ENCODE results near the gene RASSF7. TPM values are rescaled to one million over a fixed set of nuclear protein-coding genes. Genes with fewer than 3 reads are reported as not detected.
A peak's percentile ranks its signal among the peaks of the same experiment; 100 is the strongest.

The RASSF7 gene
- total and polyA plus RNA-seq, 7 donors, result 0.65 to 1.4 (median 0.92) TPM; not detected in 1

DNA sequence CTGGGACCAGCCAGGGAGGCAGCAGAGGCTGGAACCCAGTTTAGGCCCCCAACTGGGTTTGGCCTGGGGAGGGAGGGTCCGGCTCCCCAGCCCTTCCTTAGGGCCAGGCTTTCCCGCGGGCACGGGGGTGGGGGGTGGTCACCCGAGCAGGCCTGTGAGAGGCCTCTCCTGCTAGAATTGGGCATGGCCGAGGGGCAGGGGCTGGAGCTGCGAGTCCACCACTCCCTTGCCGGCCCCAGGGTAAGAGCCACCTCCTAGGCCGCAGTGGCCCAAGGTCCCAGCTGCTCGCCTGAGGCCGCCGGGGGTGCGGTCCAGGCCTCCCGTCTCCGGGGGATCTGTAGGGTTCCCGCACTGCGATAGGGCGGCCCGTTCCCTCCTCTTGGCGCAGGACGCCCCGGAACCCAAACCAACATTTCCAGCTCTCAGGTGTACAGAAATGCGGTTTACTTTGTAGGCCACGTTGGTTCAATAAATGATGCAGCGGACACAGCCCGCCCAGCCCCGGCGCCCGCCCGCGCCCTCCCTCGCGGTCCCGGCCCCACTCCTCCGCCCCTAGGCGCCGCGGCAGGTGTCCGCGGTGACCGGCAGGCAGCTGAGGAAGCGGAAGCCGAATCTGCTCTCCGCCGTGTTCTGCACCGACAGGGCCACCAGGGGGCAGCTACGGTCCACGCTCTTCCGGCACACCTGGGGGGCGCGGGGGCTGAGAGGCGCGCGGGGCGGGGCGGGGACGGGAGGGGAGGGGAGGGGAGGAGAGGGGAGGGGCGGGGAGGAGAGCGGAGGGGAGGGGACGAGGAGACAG, 6.1 kb upstream of the RASSF7 start:
- H3K4me3 ChIP-seq, result peak overlapping the region; percentile 49
- no peaks in the 10 kb centered on the region for H3K36me3 ChIP-seq (ENCODE audit: insufficient read depth in 1 of 2, low read depth in 1 of 2)
- peaks cover 0 to 64% (median 36%) of the 10 kb centered on the region in 3 donors for H3K27me3 ChIP-seq (ENCODE audit: insufficient read depth in 3 of 3, low read length in 2 of 3)
- intact Hi-C loops (cut with DNase I), result loop anchor here (2.0 kb wide), 2 partner anchors 168 to 170 kb away; no protein-coding TSS in a partner anchor
- peaks cover 5% of the 10 kb centered on the region for H3K4me1 ChIP-seq
- DNase-seq, result peak; percentile 64 to 79
- H3K9me3 ChIP-seq, result no peaks in the 10 kb centered on the region
- H3K27ac ChIP-seq, result no peak overlapping the region
- TF ChIP-seq, protein P1, sequence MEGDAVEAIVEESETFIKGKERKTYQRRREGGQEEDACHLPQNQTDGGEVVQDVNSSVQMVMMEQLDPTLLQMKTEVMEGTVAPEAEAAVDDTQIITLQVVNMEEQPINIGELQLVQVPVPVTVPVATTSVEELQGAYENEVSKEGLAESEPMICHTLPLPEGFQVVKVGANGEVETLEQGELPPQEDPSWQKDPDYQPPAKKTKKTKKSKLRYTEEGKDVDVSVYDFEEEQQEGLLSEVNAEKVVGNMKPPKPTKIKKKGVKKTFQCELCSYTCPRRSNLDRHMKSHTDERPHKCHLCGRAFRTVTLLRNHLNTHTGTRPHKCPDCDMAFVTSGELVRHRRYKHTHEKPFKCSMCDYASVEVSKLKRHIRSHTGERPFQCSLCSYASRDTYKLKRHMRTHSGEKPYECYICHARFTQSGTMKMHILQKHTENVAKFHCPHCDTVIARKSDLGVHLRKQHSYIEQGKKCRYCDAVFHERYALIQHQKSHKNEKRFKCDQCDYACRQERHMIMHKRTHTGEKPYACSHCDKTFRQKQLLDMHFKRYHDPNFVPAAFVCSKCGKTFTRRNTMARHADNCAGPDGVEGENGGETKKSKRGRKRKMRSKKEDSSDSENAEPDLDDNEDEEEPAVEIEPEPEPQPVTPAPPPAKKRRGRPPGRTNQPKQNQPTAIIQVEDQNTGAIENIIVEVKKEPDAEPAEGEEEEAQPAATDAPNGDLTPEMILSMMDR (IDR thresholded peaks at IDR 0.05), result peak; percentile 54
- WGBS, 3 donors, result 11 to 17% (median 14%) methylated on average over 26 to 52 of the region's 60 CpGs
- peak; percentile 68 to 88 (median 80) for ATAC-seq

DNA sequence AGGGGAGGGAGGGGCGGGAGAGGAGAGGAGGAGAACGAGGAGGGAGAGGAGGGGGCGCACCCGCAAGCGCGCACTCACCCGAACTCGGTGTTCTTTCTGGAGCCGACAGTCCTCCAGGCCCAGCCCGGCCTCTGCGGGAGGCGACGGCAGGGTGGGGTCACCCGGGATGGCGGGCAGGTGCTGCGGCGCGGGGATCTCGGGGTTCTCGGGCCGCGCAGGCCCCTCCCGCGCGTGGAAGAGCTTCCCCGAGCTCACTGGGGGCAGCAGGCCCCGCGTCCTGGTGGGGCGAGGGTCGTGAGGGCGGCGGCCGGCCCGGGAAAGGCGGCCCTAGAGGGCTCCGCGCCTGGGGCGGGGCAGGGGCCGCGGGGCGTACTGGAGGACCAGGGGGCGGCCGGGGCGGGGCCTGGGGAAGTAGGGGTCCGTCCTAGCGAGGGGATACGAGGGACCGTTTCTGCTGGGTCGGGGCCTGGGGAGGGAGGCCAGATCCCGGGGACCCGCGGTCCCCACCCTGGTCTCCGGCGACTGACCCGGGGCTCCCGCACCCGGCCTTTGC, 5.5 kb upstream of the RASSF7 start:
- Histone ChIP-seq H3K4me3 (peak overlapping the region; percentile 36), H3K27me3 (ENCODE audit: insufficient read depth in 3 of 3, low read length in 2 of 3) (peaks cover 0 to 64% (median 36%) of the 10 kb centered on the region in 3 donors), H3K9me3 (no peaks in the 10 kb centered on the region), H3K36me3 (ENCODE audit: insufficient read depth in 1 of 2, low read depth in 1 of 2) (no peaks in the 10 kb centered on the region), H3K27ac (no peak overlapping the region), H3K4me1 (peaks cover 8% of the 10 kb centered on the region)
- intact Hi-C loops (cut with DNase I), result loop anchor here (2.0 kb wide), 2 partner anchors 167 to 169 kb away; no protein-coding TSS in a partner anchor
- ATAC-seq (peak in 1 of 4 donors; percentile 21), DNase-seq (no peak)
- WGBS, 3 donors, result 0 to 2% (median 1%) methylated on average over 14 to 56 of the region's 57 CpGs
- TF ChIP-seq, protein P1 (IDR thresholded peaks at IDR 0.05), result no peak

DNA sequence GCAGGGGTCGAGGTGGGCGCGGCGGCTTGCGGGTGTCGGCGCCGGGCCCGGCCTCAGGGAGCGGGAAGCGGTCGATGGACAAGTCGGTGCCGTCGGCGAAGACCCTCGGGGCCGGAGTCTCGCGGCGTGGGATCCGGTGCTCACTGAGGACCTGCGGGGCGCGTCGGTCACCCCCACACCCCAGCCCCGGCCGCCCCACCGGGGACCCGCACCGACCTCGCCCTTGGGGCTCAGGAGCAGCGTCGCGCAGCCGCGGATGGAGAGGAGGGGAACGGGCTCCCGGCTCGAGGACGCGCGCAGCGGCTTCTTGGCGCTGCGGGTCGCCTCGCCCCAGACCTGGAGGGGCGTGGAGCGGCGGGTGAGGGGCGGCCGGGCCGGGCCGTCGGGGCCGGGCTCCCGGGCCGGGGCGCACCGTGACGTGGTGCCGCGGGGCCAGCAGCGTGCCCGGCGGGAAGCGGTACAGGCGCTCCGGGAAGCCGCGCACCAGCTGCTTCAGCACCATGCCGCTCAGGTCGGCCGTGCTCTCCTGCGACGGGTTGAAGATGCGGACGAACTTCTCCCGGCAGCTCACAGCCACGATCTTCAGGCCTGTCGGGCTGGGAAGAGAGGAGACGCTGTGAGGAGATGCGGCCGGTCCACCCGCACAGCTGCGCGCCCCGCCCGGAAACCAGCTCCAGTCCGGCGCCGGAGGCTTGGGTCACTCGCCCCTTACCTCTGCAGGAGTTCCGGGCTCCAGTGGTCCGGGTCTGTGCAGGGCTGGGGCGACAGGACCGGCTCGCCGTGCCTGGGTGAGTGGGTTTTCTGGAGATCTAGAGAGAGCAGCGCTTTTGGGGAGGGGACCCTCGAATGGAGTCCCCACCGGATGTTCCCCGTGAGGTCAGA, 4.7 kb upstream of the RASSF7 start:
- TF ChIP-seq, protein P1 (IDR thresholded peaks at IDR 0.05), result no peak
- intact Hi-C loops (cut with DNase I), result loop anchor here (2.0 kb wide), 2 partner anchors 167 to 169 kb away; no protein-coding TSS in a partner anchor
- ATAC-seq, result no peak
- H3K27ac ChIP-seq, result no peak overlapping the region
- DNase-seq, result no peak
- 9 to 12% (median 9%) methylated on average over 76 to 104 of the region's 104 CpGs for WGBS, 3 donors
- H3K27me3 ChIP-seq (ENCODE audit: insufficient read depth in 3 of 3, low read length in 2 of 3), result peaks cover 0 to 64% (median 36%) of the 10 kb centered on the region in 3 donors
- H3K36me3 ChIP-seq (ENCODE audit: insufficient read depth in 1 of 2, low read depth in 1 of 2), result no peaks in the 10 kb centered on the region
- H3K4me3 ChIP-seq, result no peak overlapping the region
- H3K9me3 ChIP-seq, result no peaks in the 10 kb centered on the region
- H3K4me1 ChIP-seq, result peaks cover 11% of the 10 kb centered on the region

DNA sequence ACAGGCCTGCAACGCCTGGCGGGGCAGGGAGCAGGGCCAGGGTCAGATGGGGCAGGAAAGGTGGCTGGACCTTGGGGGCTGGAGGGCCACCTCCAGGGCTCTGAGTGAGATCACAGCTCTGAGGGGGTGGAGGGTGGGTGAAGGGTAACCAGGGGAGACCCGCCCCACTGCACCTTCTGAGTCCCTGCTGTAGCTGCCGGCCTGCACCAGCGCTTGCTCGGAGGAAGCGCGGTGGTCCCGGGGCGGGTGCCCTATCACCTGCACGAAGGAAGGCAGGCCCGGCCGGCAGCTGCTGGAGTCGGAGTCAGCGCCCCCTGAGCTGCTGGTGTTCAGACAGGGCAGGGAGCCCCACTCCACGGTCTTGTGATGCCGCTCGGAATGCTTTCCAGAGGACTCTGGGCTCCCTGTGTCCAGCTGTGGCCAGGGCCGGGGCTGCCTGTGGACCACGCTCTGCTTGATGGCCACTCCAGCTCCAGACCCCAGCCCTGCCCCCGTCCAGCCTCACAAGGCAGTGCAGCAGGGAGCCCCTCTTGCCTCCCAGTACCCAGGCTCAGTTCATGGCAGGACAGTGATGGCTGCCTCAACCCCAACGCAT, 4.0 kb upstream of the RASSF7 start:
- ATAC-seq, result no peak
- H3K36me3 ChIP-seq (ENCODE audit: insufficient read depth in 1 of 2, low read depth in 1 of 2), result no peaks in the 10 kb centered on the region
- 74 to 88% (median 79%) methylated on average over 15 to 22 of the region's 22 CpGs for WGBS, 3 donors
- peaks cover 15% of the 10 kb centered on the region for H3K4me1 ChIP-seq
- peaks cover 0 to 58% (median 36%) of the 10 kb centered on the region in 3 donors for H3K27me3 ChIP-seq (ENCODE audit: insufficient read depth in 3 of 3, low read length in 2 of 3)
- intact Hi-C loops (cut with DNase I), result no loop called here
- no peak overlapping the region for H3K4me3 ChIP-seq
- no peaks in the 10 kb centered on the region for H3K9me3 ChIP-seq
- TF ChIP-seq, protein P1 (IDR thresholded peaks at IDR 0.05), result no peak
- no peak overlapping the region for H3K27ac ChIP-seq
- no peak for DNase-seq
